SIG-M5 (cell line): ENCODE measurements around the gene FASTKD1.
"Not testable (repeated sequence)": the region's sequence is repeated elsewhere in the genome, so short reads cannot be mapped to it uniquely, and the experiment has no call there.

Experiments used
- DNase-seq: peaks from one replicate; lab custom pipeline; 2025; lab: John Stamatoyannopoulos, UW

The FASTKD1 gene

GRCh38 chr2:169573160-169573973 lies at the start of gene FASTKD1:
Gene FASTKD1, minus strand, starts transcription at chr2:169573865. Its CDS starts 1,836 bp downstream, at chr2:169572029.
- DNase-seq = peak; percentile 76

- no peak for DNase-seq
These were observed 49.6 kb upstream of the FASTKD1 start for GRCh38 chr2:169623235-169623634.

- DNase-seq = no peak
These were observed 46.8 kb upstream of the FASTKD1 start for GRCh38 chr2:169620509-169620908.

- no peak for DNase-seq
These were observed 46.3 kb upstream of the FASTKD1 start for GRCh38 chr2:169619946-169620345.

- DNase-seq = not testable (repeated sequence)
These were observed 42.3 kb upstream of the FASTKD1 start for GRCh38 chr2:169615982-169616381.

- no peak for DNase-seq
These were observed 40.2 kb upstream of the FASTKD1 start for GRCh38 chr2:169613876-169614275.

GRCh38 chr2:169609264-169609663 lies 35.6 kb upstream of the FASTKD1 start:
- DNase-seq = no peak

- no peak for DNase-seq
These were observed 25.9 kb upstream of the FASTKD1 start for GRCh38 chr2:169599568-169599967.

- DNase-seq = no peak
These were observed 25.3 kb upstream of the FASTKD1 start for GRCh38 chr2:169598982-169599381.

GRCh38 chr2:169596546-169596945 lies 22.9 kb upstream of the FASTKD1 start:
- DNase-seq = not testable (repeated sequence)

GRCh38 chr2:169590804-169591203 lies 17.1 kb upstream of the FASTKD1 start:
- no peak for DNase-seq

- no peak for DNase-seq
These were observed 12.0 kb upstream of the FASTKD1 start for GRCh38 chr2:169585673-169586072.

- peak; percentile 75 for DNase-seq
These were observed 10.6 kb upstream of the FASTKD1 start, which contains the start of gene PPIG for GRCh38 chr2:169584005-169584877. Gene PPIG, plus strand, starts transcription at chr2:169584351. Its CDS starts 19,691 bp downstream, at chr2:169604042.

GRCh38 chr2:169583518-169583917 lies 9.9 kb upstream of the FASTKD1 start:
- DNase-seq = no peak

- not testable (repeated sequence) for DNase-seq
These were observed 9.0 kb upstream of the FASTKD1 start for GRCh38 chr2:169582552-169583266.

GRCh38 chr2:169579044-169579443 lies 5.4 kb upstream of the FASTKD1 start:
- no peak for DNase-seq

- DNase-seq = not testable (repeated sequence)
These were observed 1.6 kb upstream of the FASTKD1 start for GRCh38 chr2:169575264-169575663.

- not testable (repeated sequence) for DNase-seq
These were observed 874 bp upstream of the FASTKD1 start for GRCh38 chr2:169574539-169574938.

- DNase-seq = no peak
These were observed 272 bp upstream of the FASTKD1 start for GRCh38 chr2:169573974-169574299.

- DNase-seq = no peak
These were observed 875 bp downstream of the FASTKD1 start for GRCh38 chr2:169572821-169573159.

- DNase-seq = no peak
These were observed 1.5 kb downstream of the FASTKD1 start for GRCh38 chr2:169572189-169572588.

GRCh38 chr2:169571571-169571970 lies 2.1 kb downstream of the FASTKD1 start:
- DNase-seq = no peak
